ENCODE measurements around the gene SLC7A8.
A peak's percentile ranks its signal among the peaks of the same experiment; 100 is the strongest.

The SLC7A8 gene

GRCh38 chr14:23104591-23105347, 78.7 kb downstream of the SLC7A8 start, which contains the start of gene CIROP (continued):
- no peak for TF ChIP-seq ZBTB7A (tag by site-specific recombination; IDR thresholded peaks at IDR 0.05; ENCODE audit: low read depth)
- TF ChIP-seq ZNF555 (tag by site-specific recombination; conservative IDR thresholded peaks at IDR 0.05): no peak
- no peak for TF ChIP-seq KLF9 (tag by site-specific recombination; IDR thresholded peaks at IDR 0.05; ENCODE audit: low read depth)
- TF ChIP-seq ZNF10 (tag by site-specific recombination; IDR thresholded peaks at IDR 0.05): 0 out of 2 replicates have a peak, but pooled peaks have one; percentile 11
- TF ChIP-seq ZSCAN4 (tag by site-specific recombination; IDR thresholded peaks at IDR 0.05): no peak
- no peak for TF ChIP-seq ZNF670 (tag by site-specific recombination; IDR thresholded peaks at IDR 0.05; ENCODE audit: low read depth)

GRCh38 chr14:23104070-23104590, 79.3 kb downstream of the SLC7A8 start:
- Histone ChIP-seq H3K9me3 (ENCODE audit: control insufficient read depth, insufficient read depth, low read depth, low read length) (no peaks in the 10 kb centered on the region), H3K36me3 (ENCODE audit: control insufficient read depth in 2 of 2, insufficient read depth in 1 of 2, low read length in 2 of 2) (peaks cover 0 to 2% of the 10 kb centered on the region in 2 experiments; a peak in 1 of 3 replicates), H3K27ac (ENCODE audit: extremely low read depth, low read depth, low read length) (no peak overlapping the region), H3K4me3 (ENCODE audit: low read depth, low read length) (no peak overlapping the region), H3K4me1 (ENCODE audit: control insufficient read depth, insufficient read depth, low read length) (peaks cover 4% of the 10 kb centered on the region)
- CTCF ChIA-PET: interaction anchor here (0.6 to 0.7 kb wide), 4 partner anchors 9 to 83 kb away, joined by 3 to 4 read pairs (median 3); no protein-coding TSS in a partner anchor
- POLR2A ChIA-PET: interaction anchor here (1.9 kb wide), 1 partner anchor 9 kb away, joined by 8 read pairs; the partner anchor contains the start of genes ACIN1 and C14orf119
- TF ChIP-seq ZNF580 (tag by site-specific recombination; IDR thresholded peaks at IDR 0.05) (no peak), TSHZ1 (tag by site-specific recombination; IDR thresholded peaks at IDR 0.05; ENCODE audit: borderline replicate concordance) (no peak), KLF17 (tag by site-specific recombination; IDR thresholded peaks at IDR 0.05) (0 out of 2 replicates have a peak, but pooled peaks have one; percentile 4), ZEB2 (tag by site-specific recombination; IDR thresholded peaks at IDR 0.05) (peak; percentile 95), ZIC2 (tag by site-specific recombination; IDR thresholded peaks at IDR 0.05) (no peak), ZNF561 (tag by site-specific recombination; IDR thresholded peaks at IDR 0.05; ENCODE audit: borderline replicate concordance) (no peak), SP7 (tag by site-specific recombination; IDR thresholded peaks at IDR 0.05) (no peak), ZNF174 (tag by site-specific recombination; IDR thresholded peaks at IDR 0.05) (no peak), ZNF596 (tag by site-specific recombination; IDR thresholded peaks at IDR 0.05) (no peak), ZNF571 (tag by site-specific recombination; IDR thresholded peaks at IDR 0.05) (no peak), ZBTB48 (tag by site-specific recombination; IDR thresholded peaks at IDR 0.05) (no peak), ZNF48 (tag by site-specific recombination; IDR thresholded peaks at IDR 0.05) (no peak), ZNF658 (tag by site-specific recombination; IDR thresholded peaks at IDR 0.05) (no peak), ZNF16 (tag by site-specific recombination; IDR thresholded peaks at IDR 0.05; ENCODE audit: low read depth) (no peak), ZNF148 (tag by site-specific recombination; IDR thresholded peaks at IDR 0.05; ENCODE audit: borderline replicate concordance) (no peak), ZNF433 (tag by site-specific recombination; IDR thresholded peaks at IDR 0.05; ENCODE audit: low read depth) (no peak), REST (tag by site-specific recombination; IDR thresholded peaks at IDR 0.05) (no peak)
